Caco-2 (cell line): Measurements from ENCODE around the gene ARAP1. TPM values are rescaled to one million over a fixed set of nuclear protein-coding genes. Genes with fewer than 3 reads are reported as not detected.

Source experiments
- BruUV-seq: library from RNA; stranded (reverse); fragments of 400-500 nt; replicated peaks from 2 replicates; lab custom pipeline; 2021; lab: Mats Ljungman, UMichigan
- CTCF ChIA-PET: fragments of 300-600 bp; sonication (Branson Sonifier 250); formaldehyde crosslinking; loops from one replicate; lab custom pipeline; 2022; ENCODE audit warnings: antibody characterized with exemption; lab: Charles Lee
- POLR2A ChIA-PET: fragments of 300-600 bp; sonication (Branson Sonifier 250); formaldehyde crosslinking; loops from one replicate; lab custom pipeline; 2022; ENCODE audit warnings: antibody characterized with exemption; lab: Charles Lee
- DNase-seq, 2 experiments: peaks; one replicate each; pipeline versions ENCODE4 v3.0.0 to v3.0.0-alpha.2; 2020 to 2022
- H3K27me3 ChIP-seq: replicated peaks from 2 replicates; pipeline ENCODE4 v1.6.0; 2011; ENCODE audit warnings: low read length; ENCODE audit not compliant: control insufficient read depth, insufficient read depth
- H3K36me3 ChIP-seq: 2 replicates; pipeline ENCODE4 v1.5.1; 2011; ENCODE audit warnings: low read length; ENCODE audit not compliant: control insufficient read depth, insufficient read depth
- H3K4me1 ChIP-seq: fragments of 250-450 bp; sonication (Bioruptor Pico); 2 replicates; pipeline ENCODE4 v1.5.1; 2020; ENCODE audit warnings: mild to moderate bottlenecking
- H3K4me3 ChIP-seq: 2 replicates; pipeline ENCODE4 v1.5.1; 2011; ENCODE audit warnings: low read depth, mild to moderate bottlenecking, control low read depth, low read length
- H3K9me3 ChIP-seq: fragments of 250-450 bp; sonication (Bioruptor Pico); 2 replicates; pipeline ENCODE4 v1.5.1; 2020; ENCODE audit warnings: mild to moderate bottlenecking, moderate library complexity
- H3K27ac Mint-ChIP-seq: one replicate; pipeline ENCODE4 v1.8.0; 2022; ENCODE audit warnings: mixed read lengths; ENCODE audit not compliant: unreplicated experiment
- H3K27me3 Mint-ChIP-seq: one replicate; pipeline ENCODE4 v1.8.0; 2022; ENCODE audit warnings: mixed read lengths; ENCODE audit not compliant: insufficient read depth, unreplicated experiment
- H3K36me3 Mint-ChIP-seq: one replicate; pipeline ENCODE4 v1.8.0; 2022; ENCODE audit warnings: mild to moderate bottlenecking, mixed read lengths; ENCODE audit not compliant: insufficient read depth, unreplicated experiment
- H3K4me1 Mint-ChIP-seq: one replicate; pipeline ENCODE4 v1.8.0; 2022; ENCODE audit warnings: low read depth, mixed read lengths; ENCODE audit not compliant: unreplicated experiment
- H3K4me3 Mint-ChIP-seq: one replicate; pipeline ENCODE4 v1.8.0; 2022; ENCODE audit warnings: mild to moderate bottlenecking, moderate library complexity, mixed read lengths; ENCODE audit not compliant: unreplicated experiment
- H3K9me3 Mint-ChIP-seq: one replicate; pipeline ENCODE4 v1.8.0; 2022; ENCODE audit warnings: mixed read lengths; ENCODE audit not compliant: unreplicated experiment
- intact Hi-C: fragments of 100-400 bp; cut with micrococcal nuclease; formaldehyde crosslinking; loops from one replicate; pipeline ENCODE4 v1.10.0; 2022; ENCODE audit not compliant: unreplicated experiment
- total RNA-seq: library from RNA; stranded (reverse); gene quantifications from 2 replicates; pipeline ENCODE4 v1.2.3, GENCODE V29; 2022
- TF ChIP-seq, protein P1 (sequence below), 2 experiments: fragments of 200-600 bp in 1 of 2; IDR thresholded peaks; 1 replicate in 1 of 2; 2 replicates in 1 of 2; pipeline versions ENCODE4 v1.5.1 to v1.8.0; 2011 to 2022; ENCODE audit warnings: antibody characterized with exemption in 1 of 2, control low read depth in 1 of 2, inconsistent platforms in 1 of 2, low read depth in 1 of 2, low read length in 1 of 2, mild to moderate bottlenecking in 1 of 2, moderate library complexity in 1 of 2; ENCODE audit not compliant: insufficient read depth in 1 of 2, severe bottlenecking in 1 of 2, unreplicated experiment in 1 of 2

ARAP1 gene
- total RNA-seq, 1 experiment from 2014 or later, result 87.1 TPM

- H3K4me3 ChIP-seq, result no peak overlapping the region
- no TSS peak for BruUV-seq
- peaks cover 10% of the 10 kb centered on the region; the same call in 1 of the 2 replicates for H3K36me3 ChIP-seq
- Mint-ChIP-seq H3K27ac (no peak overlapping the region), H3K27me3 (no peaks in the 10 kb centered on the region), H3K4me1 (peaks cover 7% of the 10 kb centered on the region), H3K9me3 (no peaks in the 10 kb centered on the region), H3K4me3 (no peak overlapping the region), H3K36me3 (peaks cover 36% of the 10 kb centered on the region)
- no peak for DNase-seq
- H3K4me1 ChIP-seq, result no peaks in the 10 kb centered on the region
- no peaks in the 10 kb centered on the region for H3K9me3 ChIP-seq
- ChIA-PET POLR2A (no interaction called here), CTCF (interaction anchor here (0.6 kb wide), 1 partner anchor 14 kb away, joined by 3 read pairs; no protein-coding TSS in a partner anchor)
- TF ChIP-seq, protein P1, sequence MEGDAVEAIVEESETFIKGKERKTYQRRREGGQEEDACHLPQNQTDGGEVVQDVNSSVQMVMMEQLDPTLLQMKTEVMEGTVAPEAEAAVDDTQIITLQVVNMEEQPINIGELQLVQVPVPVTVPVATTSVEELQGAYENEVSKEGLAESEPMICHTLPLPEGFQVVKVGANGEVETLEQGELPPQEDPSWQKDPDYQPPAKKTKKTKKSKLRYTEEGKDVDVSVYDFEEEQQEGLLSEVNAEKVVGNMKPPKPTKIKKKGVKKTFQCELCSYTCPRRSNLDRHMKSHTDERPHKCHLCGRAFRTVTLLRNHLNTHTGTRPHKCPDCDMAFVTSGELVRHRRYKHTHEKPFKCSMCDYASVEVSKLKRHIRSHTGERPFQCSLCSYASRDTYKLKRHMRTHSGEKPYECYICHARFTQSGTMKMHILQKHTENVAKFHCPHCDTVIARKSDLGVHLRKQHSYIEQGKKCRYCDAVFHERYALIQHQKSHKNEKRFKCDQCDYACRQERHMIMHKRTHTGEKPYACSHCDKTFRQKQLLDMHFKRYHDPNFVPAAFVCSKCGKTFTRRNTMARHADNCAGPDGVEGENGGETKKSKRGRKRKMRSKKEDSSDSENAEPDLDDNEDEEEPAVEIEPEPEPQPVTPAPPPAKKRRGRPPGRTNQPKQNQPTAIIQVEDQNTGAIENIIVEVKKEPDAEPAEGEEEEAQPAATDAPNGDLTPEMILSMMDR (IDR thresholded peaks at IDR 0.05; ENCODE audit: insufficient read depth in 1 of 2, low read depth in 1 of 2, low read length in 1 of 2, severe bottlenecking in 1 of 2, unreplicated experiment in 1 of 2), result no peak
- no peaks in the 10 kb centered on the region for H3K27me3 ChIP-seq
- intact Hi-C loops, result no loop called here
Measured at GRCh38 chr11:72711141-72711540, 41.1 kb downstream of the ARAP1 start.

GRCh38 chr11:72710278-72710677, 41.9 kb downstream of the ARAP1 start:
- Mint-ChIP-seq H3K36me3 (peaks cover 42% of the 10 kb centered on the region), H3K4me3 (no peak overlapping the region), H3K27me3 (no peaks in the 10 kb centered on the region), H3K27ac (no peak overlapping the region), H3K9me3 (no peaks in the 10 kb centered on the region), H3K4me1 (peaks cover 7% of the 10 kb centered on the region)
- no peaks in the 10 kb centered on the region for H3K9me3 ChIP-seq
- ChIA-PET POLR2A (no interaction called here), CTCF (interaction anchor here (0.6 kb wide), 1 partner anchor 15 kb away, joined by 3 read pairs; no protein-coding TSS in a partner anchor)
- H3K4me3 ChIP-seq, result no peak overlapping the region
- H3K36me3 ChIP-seq, result peaks cover 10% of the 10 kb centered on the region; the same call in 1 of the 2 replicates
- DNase-seq, result no peak
- TF ChIP-seq, protein P1 (IDR thresholded peaks at IDR 0.05; ENCODE audit: insufficient read depth in 1 of 2, low read depth in 1 of 2, low read length in 1 of 2, severe bottlenecking in 1 of 2, unreplicated experiment in 1 of 2), result no peak
- BruUV-seq, result no TSS peak
- H3K27me3 ChIP-seq, result no peaks in the 10 kb centered on the region
- intact Hi-C loops, result no loop called here
- H3K4me1 ChIP-seq, result no peaks in the 10 kb centered on the region

DNA sequence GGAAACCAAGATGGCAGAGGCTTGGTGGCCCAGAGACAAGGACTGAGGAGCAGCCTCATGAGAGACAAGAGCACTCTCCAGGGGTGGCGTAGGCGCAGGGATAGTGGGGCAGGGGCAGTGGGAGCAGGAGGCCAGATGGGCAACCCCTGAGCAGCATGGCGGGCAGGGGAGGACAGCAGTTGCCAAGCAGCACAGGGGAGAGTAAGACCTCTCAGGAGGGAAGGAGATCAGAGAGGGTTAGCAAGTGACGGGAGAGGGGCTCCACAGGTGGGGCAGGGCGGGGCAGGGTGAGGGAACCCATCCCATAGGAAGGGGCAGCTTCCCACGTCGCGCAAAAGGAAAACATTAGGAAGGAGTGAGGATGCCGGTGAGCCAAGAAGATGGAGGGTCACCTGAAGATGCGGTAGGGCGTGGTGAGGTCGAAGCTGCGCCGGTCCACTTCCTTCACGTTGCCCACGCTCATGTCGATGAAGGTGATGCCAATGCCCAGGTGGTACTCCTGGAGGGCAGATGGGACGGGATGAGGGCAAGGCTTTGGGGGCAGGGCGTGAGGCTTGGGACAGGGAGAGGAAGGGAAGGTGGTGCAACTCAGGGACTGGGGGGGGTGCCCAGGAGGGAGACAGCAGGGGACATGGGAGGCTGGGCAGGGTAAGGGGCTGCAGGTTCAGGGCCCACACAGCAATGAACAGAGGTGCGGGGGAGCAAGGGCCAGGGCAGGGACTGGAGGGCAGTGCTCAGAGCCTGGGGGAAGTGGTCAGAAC, 42.5 kb downstream of the ARAP1 start:
- Histone ChIP-seq H3K4me1 (no peaks in the 10 kb centered on the region), H3K9me3 (no peaks in the 10 kb centered on the region), H3K27me3 (no peaks in the 10 kb centered on the region), H3K4me3 (no peak overlapping the region), H3K36me3 (peaks cover 10% of the 10 kb centered on the region; the same call in 1 of the 2 replicates)
- Mint-ChIP-seq H3K27ac (no peak overlapping the region), H3K9me3 (no peaks in the 10 kb centered on the region), H3K4me1 (peaks cover 7% of the 10 kb centered on the region), H3K27me3 (no peaks in the 10 kb centered on the region), H3K36me3 (peaks cover 46% of the 10 kb centered on the region), H3K4me3 (no peak overlapping the region)
- DNase-seq, result no peak
- TF ChIP-seq, protein P1 (IDR thresholded peaks at IDR 0.05; ENCODE audit: insufficient read depth in 1 of 2, low read depth in 1 of 2, low read length in 1 of 2, severe bottlenecking in 1 of 2, unreplicated experiment in 1 of 2), result no peak
- ChIA-PET POLR2A (interaction anchor here (0.6 kb wide), 2 partner anchors 24 to 771 kb away, joined by 3 to 7 read pairs; no protein-coding TSS in a partner anchor), CTCF (interaction anchor here (0.6 kb wide), 1 partner anchor 19 kb away, joined by 3 read pairs; no protein-coding TSS in a partner anchor)
- intact Hi-C loops, result no loop called here
- no TSS peak for BruUV-seq
